GM18907 (cell line): ENCODE measurements around the gene RFPL2.
"Not testable (repeated sequence)": the region's sequence is repeated elsewhere in the genome, so short reads cannot be mapped to it uniquely, and the experiment has no call there.

Experiments
- ATAC-seq: cut with Tn5 transposase; IDR thresholded peaks from one replicate; pipeline ENCODE4 v1.9.1; 2021; ENCODE audit warnings: mild to moderate bottlenecking, moderate library complexity; ENCODE audit not compliant: unreplicated experiment

Gene RFPL2

GRCh38 chr22:32175115-32175514, 29.8 kb downstream of the RFPL2 start:
- no peak for ATAC-seq

GRCh38 chr22:32165681-32166080, 39.2 kb downstream of the RFPL2 start:
- no peak for ATAC-seq

- ATAC-seq: no peak
Observed at GRCh38 chr22:32164075-32164860, 40.6 kb downstream of the RFPL2 start.

GRCh38 chr22:32160411-32160810, 44.5 kb downstream of the RFPL2 start:
- ATAC-seq: not testable (repeated sequence)

GRCh38 chr22:32158712-32159533, 46.0 kb downstream of the RFPL2 start, which contains the start of gene C22orf42:
Gene C22orf42, minus strand, starts transcription at chr22:32159303. Its CDS starts 88 bp downstream, at chr22:32159215.
- ATAC-seq: no peak

- not testable (repeated sequence) for ATAC-seq
Observed at GRCh38 chr22:32157632-32158031, 47.2 kb downstream of the RFPL2 start.

GRCh38 chr22:32154727-32155126, 50.1 kb downstream of the RFPL2 start:
- ATAC-seq: not testable (repeated sequence)

- not testable (repeated sequence) for ATAC-seq
Observed at GRCh38 chr22:32151641-32152040, 53.2 kb downstream of the RFPL2 start.

GRCh38 chr22:32150647-32151046, 54.2 kb downstream of the RFPL2 start:
- not testable (repeated sequence) for ATAC-seq

GRCh38 chr22:32148372-32148771, 56.5 kb downstream of the RFPL2 start:
- not testable (repeated sequence) for ATAC-seq

GRCh38 chr22:32147128-32147527, 57.7 kb downstream of the RFPL2 start:
- not testable (repeated sequence) for ATAC-seq

- no peak for ATAC-seq
Observed at GRCh38 chr22:32144496-32145274, 60.2 kb downstream of the RFPL2 start.

GRCh38 chr22:32142600-32142999, 62.3 kb downstream of the RFPL2 start:
- ATAC-seq: no peak

GRCh38 chr22:32140688-32141087, 64.2 kb downstream of the RFPL2 start:
- ATAC-seq: not testable (repeated sequence)
